Measurements from ENCODE around the gene CDH24. TPM values are rescaled to one million over a fixed set of nuclear protein-coding genes. Genes with fewer than 3 reads are reported as not detected.

CDH24 gene
- total and polyA plus RNA-seq, 2 of the 13 experiments (the other 11 are each of a cell fraction or from before 2014, with no cell fraction given): 0.69 to 0.99 TPM

DNA sequence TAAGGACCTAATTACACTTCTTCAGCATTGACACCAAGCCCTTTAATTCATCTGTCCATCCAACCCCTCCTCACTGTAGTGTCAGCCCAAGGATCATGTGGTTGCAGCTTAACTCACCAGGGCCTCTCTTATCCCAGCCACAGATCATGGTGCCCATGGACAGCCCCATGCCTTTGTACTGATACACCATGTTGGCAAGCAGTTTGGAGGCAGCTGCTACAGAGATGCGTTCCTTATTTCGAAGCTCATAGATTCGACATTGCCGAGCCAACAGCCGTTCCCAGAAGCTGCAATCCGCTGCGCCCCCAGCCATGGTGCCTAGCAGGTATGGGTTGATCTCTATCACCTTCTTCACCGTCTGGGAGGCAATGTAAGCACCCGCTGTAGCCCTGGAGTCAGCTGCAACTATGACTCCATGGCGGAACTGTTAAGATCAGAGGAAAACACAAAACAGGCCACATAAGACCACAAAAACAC, 24.0 kb downstream of the CDH24 start (continued):
- TF ChIP-seq, protein P1, sequence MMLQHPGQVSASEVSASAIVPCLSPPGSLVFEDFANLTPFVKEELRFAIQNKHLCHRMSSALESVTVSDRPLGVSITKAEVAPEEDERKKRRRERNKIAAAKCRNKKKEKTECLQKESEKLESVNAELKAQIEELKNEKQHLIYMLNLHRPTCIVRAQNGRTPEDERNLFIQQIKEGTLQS (CRISPR knock-in tag; IDR thresholded peaks at IDR 0.05): no peak
- TF ChIP-seq JUND (CRISPR knock-in tag; IDR thresholded peaks at IDR 0.05) (no peak), ZNF138 (CRISPR knock-in tag; IDR thresholded peaks at IDR 0.05; ENCODE audit: low read depth) (no peak), BORCS8-MEF2B (CRISPR knock-in tag; IDR thresholded peaks at IDR 0.05) (no peak), ZNF839 (CRISPR knock-in tag; IDR thresholded peaks at IDR 0.05; ENCODE audit: borderline replicate concordance) (peak; percentile 67; the same call in 1 of the 2 replicates), ZNF747 (CRISPR knock-in tag; IDR thresholded peaks at IDR 0.05; ENCODE audit: borderline replicate concordance) (no peak), ZNF367 (CRISPR knock-in tag; IDR thresholded peaks at IDR 0.05; ENCODE audit: borderline replicate concordance) (no peak), RAD21 (CRISPR knock-in tag; IDR thresholded peaks at IDR 0.05) (no peak), THYN1 (CRISPR knock-in tag; IDR thresholded peaks at IDR 0.05; ENCODE audit: borderline replicate concordance, low read depth) (no peak), IRF2 (CRISPR knock-in tag; IDR thresholded peaks at IDR 0.05) (no peak), ZBTB20 (CRISPR knock-in tag; IDR thresholded peaks at IDR 0.05; ENCODE audit: borderline replicate concordance, low read depth) (no peak), TARDBP (CRISPR knock-in tag; IDR thresholded peaks at IDR 0.05) (no peak), ZNF441 (CRISPR knock-in tag; IDR thresholded peaks at IDR 0.05; ENCODE audit: borderline replicate concordance) (no peak; the same call in 1 of the 2 replicates), THAP11 (CRISPR knock-in tag; IDR thresholded peaks at IDR 0.05) (no peak)
- TF ChIP-seq, protein P2, sequence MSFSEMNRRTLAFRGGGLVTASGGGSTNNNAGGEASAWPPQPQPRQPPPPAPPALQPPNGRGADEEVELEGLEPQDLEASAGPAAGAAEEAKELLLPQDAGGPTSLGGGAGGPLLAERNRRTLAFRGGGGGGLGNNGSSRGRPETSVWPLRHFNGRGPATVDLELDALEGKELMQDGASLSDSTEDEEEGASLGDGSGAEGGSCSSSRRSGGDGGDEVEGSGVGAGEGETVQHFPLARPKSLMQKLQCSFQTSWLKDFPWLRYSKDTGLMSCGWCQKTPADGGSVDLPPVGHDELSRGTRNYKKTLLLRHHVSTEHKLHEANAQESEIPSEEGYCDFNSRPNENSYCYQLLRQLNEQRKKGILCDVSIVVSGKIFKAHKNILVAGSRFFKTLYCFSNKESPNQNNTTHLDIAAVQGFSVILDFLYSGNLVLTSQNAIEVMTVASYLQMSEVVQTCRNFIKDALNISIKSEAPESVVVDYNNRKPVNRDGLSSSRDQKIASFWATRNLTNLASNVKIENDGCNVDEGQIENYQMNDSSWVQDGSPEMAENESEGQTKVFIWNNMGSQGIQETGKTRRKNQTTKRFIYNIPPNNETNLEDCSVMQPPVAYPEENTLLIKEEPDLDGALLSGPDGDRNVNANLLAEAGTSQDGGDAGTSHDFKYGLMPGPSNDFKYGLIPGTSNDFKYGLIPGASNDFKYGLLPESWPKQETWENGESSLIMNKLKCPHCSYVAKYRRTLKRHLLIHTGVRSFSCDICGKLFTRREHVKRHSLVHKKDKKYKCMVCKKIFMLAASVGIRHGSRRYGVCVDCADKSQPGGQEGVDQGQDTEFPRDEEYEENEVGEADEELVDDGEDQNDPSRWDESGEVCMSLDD (CRISPR knock-in tag; IDR thresholded peaks at IDR 0.05; ENCODE audit: borderline replicate concordance): no peak
- TF ChIP-seq, protein P3, sequence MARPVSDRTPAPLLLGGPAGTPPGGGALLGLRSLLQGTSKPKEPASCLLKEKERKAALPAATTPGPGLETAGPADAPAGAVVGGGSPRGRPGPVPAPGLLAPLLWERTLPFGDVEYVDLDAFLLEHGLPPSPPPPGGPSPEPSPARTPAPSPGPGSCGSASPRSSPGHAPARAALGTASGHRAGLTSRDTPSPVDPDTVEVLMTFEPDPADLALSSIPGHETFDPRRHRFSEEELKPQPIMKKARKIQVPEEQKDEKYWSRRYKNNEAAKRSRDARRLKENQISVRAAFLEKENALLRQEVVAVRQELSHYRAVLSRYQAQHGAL (CRISPR knock-in tag; IDR thresholded peaks at IDR 0.05; ENCODE audit: not compliant biosample characterization): no peak
- TF ChIP-seq, protein P4, sequence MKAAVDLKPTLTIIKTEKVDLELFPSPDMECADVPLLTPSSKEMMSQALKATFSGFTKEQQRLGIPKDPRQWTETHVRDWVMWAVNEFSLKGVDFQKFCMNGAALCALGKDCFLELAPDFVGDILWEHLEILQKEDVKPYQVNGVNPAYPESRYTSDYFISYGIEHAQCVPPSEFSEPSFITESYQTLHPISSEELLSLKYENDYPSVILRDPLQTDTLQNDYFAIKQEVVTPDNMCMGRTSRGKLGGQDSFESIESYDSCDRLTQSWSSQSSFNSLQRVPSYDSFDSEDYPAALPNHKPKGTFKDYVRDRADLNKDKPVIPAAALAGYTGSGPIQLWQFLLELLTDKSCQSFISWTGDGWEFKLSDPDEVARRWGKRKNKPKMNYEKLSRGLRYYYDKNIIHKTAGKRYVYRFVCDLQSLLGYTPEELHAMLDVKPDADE (CRISPR knock-in tag; IDR thresholded peaks at IDR 0.05): no peak
- TF ChIP-seq, protein P5, sequence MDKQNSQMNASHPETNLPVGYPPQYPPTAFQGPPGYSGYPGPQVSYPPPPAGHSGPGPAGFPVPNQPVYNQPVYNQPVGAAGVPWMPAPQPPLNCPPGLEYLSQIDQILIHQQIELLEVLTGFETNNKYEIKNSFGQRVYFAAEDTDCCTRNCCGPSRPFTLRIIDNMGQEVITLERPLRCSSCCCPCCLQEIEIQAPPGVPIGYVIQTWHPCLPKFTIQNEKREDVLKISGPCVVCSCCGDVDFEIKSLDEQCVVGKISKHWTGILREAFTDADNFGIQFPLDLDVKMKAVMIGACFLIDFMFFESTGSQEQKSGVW (CRISPR knock-in tag; IDR thresholded peaks at IDR 0.05; ENCODE audit: borderline replicate concordance): no peak
- TF ChIP-seq, protein P6, sequence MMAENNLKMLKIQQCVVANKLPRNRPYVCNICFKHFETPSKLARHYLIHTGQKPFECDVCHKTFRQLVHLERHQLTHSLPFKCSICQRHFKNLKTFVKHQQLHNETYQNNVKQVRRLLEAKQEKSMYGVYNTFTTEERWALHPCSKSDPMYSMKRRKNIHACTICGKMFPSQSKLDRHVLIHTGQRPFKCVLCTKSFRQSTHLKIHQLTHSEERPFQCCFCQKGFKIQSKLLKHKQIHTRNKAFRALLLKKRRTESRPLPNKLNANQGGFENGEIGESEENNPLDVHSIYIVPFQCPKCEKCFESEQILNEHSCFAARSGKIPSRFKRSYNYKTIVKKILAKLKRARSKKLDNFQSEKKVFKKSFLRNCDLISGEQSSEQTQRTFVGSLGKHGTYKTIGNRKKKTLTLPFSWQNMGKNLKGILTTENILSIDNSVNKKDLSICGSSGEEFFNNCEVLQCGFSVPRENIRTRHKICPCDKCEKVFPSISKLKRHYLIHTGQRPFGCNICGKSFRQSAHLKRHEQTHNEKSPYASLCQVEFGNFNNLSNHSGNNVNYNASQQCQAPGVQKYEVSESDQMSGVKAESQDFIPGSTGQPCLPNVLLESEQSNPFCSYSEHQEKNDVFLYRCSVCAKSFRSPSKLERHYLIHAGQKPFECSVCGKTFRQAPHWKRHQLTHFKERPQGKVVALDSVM (CRISPR knock-in tag; IDR thresholded peaks at IDR 0.05): no peak
- TF ChIP-seq, protein P7, sequence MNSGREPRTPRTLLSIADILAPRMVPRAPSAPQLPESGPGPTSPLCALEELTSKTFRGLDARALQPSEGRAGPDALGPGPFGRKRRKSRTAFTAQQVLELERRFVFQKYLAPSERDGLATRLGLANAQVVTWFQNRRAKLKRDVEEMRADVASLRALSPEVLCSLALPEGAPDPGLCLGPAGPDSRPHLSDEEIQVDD (CRISPR knock-in tag; IDR thresholded peaks at IDR 0.05; ENCODE audit: borderline replicate concordance): no peak
